A549 (cell line): ENCODE data around the gene RPL3. TPM values are rescaled to one million over a fixed set of nuclear protein-coding genes. Genes with fewer than 3 reads are reported as not detected.

Experiments used
- ATAC-seq, 2 experiments: fragments of 200-7000 bp in 1 of 2; fragments of >200 bp in 1 of 2; cut with Nextera tagmentation in 1 of 2; cut with Tn5 transposase in 1 of 2; 3 replicates each; pipeline versions ENCODE4 v1.8.0 to v1.9.1; 2018 to 2020; ENCODE audit warnings: mild to moderate bottlenecking in 1 of 2, moderate library complexity in 1 of 2
- CTCF ChIA-PET: fragments of 300-600 bp; sonication (Branson Sonifier 250); formaldehyde crosslinking; extraction: SDS; loops from one replicate; lab custom pipeline; 2021; ENCODE audit warnings: antibody characterized with exemption, inconsistent platforms; lab: Yijun Ruan, JAX
- POLR2A ChIA-PET: fragments of 350-600 bp; formaldehyde crosslinking; extraction: SDS; loops from one replicate; lab custom pipeline; 2021; ENCODE audit warnings: antibody characterized with exemption, inconsistent platforms; lab: Yijun Ruan, JAX
- DNase-seq, 2 experiments: peaks; one replicate each; pipeline versions ENCODE4 v3.0.0 to v3.0.0-alpha.2; 2011 to 2016; ENCODE audit warnings: low read depth in 1 of 2, low spot score in 1 of 2
- FAIRE-seq: peaks from 2 replicates; lab custom pipeline; 2011; peaks lifted over from hg19 to GRCh38; lab: Jason Lieb, UNC
- H3K27ac ChIP-seq, 2 experiments: fragments of >200 bp; sonication (Bioruptor Twin); formaldehyde crosslinking; 3 replicates each; pipeline ENCODE4 v1.5.1; 2016 to 2017
- H3K4me1 ChIP-seq: fragments of >200 bp; sonication (Bioruptor Twin); formaldehyde crosslinking; 3 replicates; pipeline ENCODE4 v1.6.1; 2016
- H3K4me2 ChIP-seq: fragments of >200 bp; sonication (Bioruptor Twin); formaldehyde crosslinking; 3 replicates; pipeline ENCODE4 v1.6.1; 2016
- H3K4me3 ChIP-seq: fragments of >200 bp; sonication (Bioruptor Twin); formaldehyde crosslinking; 3 replicates; pipeline ENCODE4 v1.5.1; 2016
- H3K9me3 ChIP-seq: fragments of >200 bp; sonication (Bioruptor Twin); formaldehyde crosslinking; 3 replicates; pipeline ENCODE4 v1.6.1; 2016
- CHD4 ChIP-seq: fragments of 200-600 bp; sonication (generic); IDR thresholded peaks from 2 replicates; pipeline ENCODE4 v1.6.1; 2016; ENCODE audit warnings: antibody characterized with exemption, mild to moderate bottlenecking, borderline replicate concordance
- EP300 ChIP-seq, 2 experiments: fragments of >200 bp; sonication (Bioruptor Twin); formaldehyde crosslinking; IDR thresholded peaks; 2 replicates in 1 of 2; 3 replicates in 1 of 2; pipeline ENCODE4 v1.6.1; 2016 to 2017
- FOSB ChIP-seq: fragments of 250-450 bp; sonication (Bioruptor Pico); IDR thresholded peaks from 2 replicates; pipeline ENCODE4 v1.5.0; 2020; ENCODE audit warnings: mild to moderate bottlenecking, moderate library complexity
- FOSL2 ChIP-seq, 2 experiments: fragments of 450-650 bp in 1 of 2; fragments of >200 bp in 1 of 2; sonication (Bioruptor Twin) in 1 of 2; formaldehyde crosslinking; IDR thresholded peaks; 2 replicates each; pipeline versions ENCODE4 v1.5.0 to v1.6.1; 2016 to 2020; ENCODE audit warnings: mild to moderate bottlenecking in 1 of 2, moderate library complexity in 1 of 2
- MAFK ChIP-seq: fragments of 450-650 bp; IDR thresholded peaks from 2 replicates; pipeline ENCODE4 v1.6.1; 2014; ENCODE audit not compliant: partially characterized antibody
- MAZ ChIP-seq: fragments of 150-350 bp; IDR thresholded peaks from 2 replicates; pipeline ENCODE4 v1.6.1; 2014; ENCODE audit warnings: antibody characterized with exemption, low read depth, low read length, borderline replicate concordance
- NFE2L2 ChIP-seq: fragments of 150-350 bp; conservative IDR thresholded peaks from 2 replicates; pipeline ENCODE4 v1.6.1; 2014; ENCODE audit warnings: low read length
- ZFP36 ChIP-seq: fragments of 450-650 bp; IDR thresholded peaks from 2 replicates; pipeline ENCODE4 v1.6.1; 2014; ENCODE audit warnings: borderline replicate concordance; ENCODE audit not compliant: partially characterized antibody
- ZNF302 ChIP-seq: fragments of 250-450 bp; sonication (Bioruptor Pico); IDR thresholded peaks from 2 replicates; pipeline ENCODE4 v1.9.0; 2021; ENCODE audit warnings: inconsistent platforms, mild to moderate bottlenecking, moderate library complexity
- WGBS: methylation state at CpG from one replicate; pipeline ENCODE4 v1.1.6; 2017; ENCODE audit errors: missing lambda C conversion rate; 5-methylcytosine and 5-hydroxymethylcytosine counted together
- polyA plus RNA-seq, 4 experiments: library from polyadenylated mRNA; depleted of rRNA in 3 of 4; stranded (reverse); fragments of >200 nt; fragmentation: RNase III in 1 of 4; extraction: RNeasy Plus Mini Kit Qiagen cat#74134 plus additional on column Dnase treatment in 1 of 4; gene quantifications; 2 replicates in 3 of 4; 3 replicates in 1 of 4; pipeline ENCODE4 v1.2.3, GENCODE V29; 2011 to 2017
- TF ChIP-seq, protein P1 (sequence below): IDR thresholded peaks from 2 replicates; pipeline ENCODE4 v1.6.1; 2012
- TF ChIP-seq, protein P2 (sequence below): fragments of 250-450 bp; sonication (Bioruptor Pico); IDR thresholded peaks from 2 replicates; pipeline ENCODE4 v1.5.0; 2020; ENCODE audit warnings: low read depth, mild to moderate bottlenecking, moderate library complexity
- TF ChIP-seq, protein P3 (sequence below): fragments of >200 bp; sonication (Bioruptor Twin); formaldehyde crosslinking; IDR thresholded peaks from 3 replicates; pipeline ENCODE4 v1.5.1; 2016
- TF ChIP-seq, protein P4 (sequence below): fragments of 250-450 bp; sonication (Bioruptor Pico); IDR thresholded peaks from 2 replicates; pipeline ENCODE4 v1.5.0; 2021; ENCODE audit warnings: mild to moderate bottlenecking, moderate library complexity, borderline replicate concordance
- TF ChIP-seq, protein P5 (sequence below): fragments of 450-650 bp; IDR thresholded peaks from 2 replicates; pipeline ENCODE4 v1.6.1; 2014; ENCODE audit warnings: antibody characterized with exemption

RPL3 gene
- polyA plus RNA-seq, 2 of the 4 experiments (the other 2 are of a cell fraction) = 1,921 to 1,965 TPM

DNA sequence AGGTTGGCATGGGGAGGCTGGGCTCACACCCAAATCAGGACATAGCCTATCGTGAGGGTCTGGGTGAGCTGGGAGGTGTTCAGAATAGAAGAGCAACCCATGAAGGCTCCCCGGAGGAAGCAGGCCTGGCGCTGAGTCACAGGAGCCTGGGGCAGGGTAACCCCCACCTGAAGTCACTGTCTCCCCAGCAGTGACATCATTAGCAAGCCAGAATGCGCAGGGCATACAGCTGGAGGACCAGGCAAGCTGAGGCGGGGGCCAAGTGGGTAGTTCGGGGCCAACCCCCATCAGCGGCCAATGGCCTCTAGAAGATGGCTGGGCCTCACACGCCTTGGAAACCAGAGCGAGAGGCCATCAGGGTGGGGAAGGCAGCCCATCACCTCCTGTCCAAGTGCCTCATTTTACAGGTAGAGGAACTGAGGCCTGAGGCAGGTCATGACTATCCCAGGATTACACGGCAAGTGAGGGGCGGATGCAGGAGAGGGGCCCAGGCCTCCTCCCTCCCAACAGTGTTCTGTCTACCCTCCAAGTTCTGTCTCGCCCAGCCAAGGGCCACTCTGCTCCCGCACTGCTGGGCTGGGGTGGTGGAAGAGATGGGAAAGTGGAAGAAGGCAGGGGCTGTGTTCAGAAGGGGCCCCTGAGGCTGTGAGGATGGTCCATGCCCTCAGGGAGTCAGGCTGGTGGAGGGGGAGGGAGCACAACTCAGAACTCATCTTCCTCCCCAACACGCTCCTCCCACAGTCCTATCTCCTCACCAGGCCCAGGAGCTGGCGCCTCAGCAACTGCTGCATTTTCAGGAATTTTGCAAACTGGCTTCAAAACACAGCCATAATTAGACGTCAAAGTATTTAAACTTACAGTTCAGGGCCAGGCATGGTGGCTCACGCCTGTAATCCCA, 24.6 kb downstream of the RPL3 start:
- ATAC-seq (no peak), DNase-seq (no peak), FAIRE-seq (no peak)
- 85% methylated on average over 13 of the region's 17 CpGs for WGBS
- no peak for TF ChIP-seq EP300 (IDR thresholded peaks at IDR 0.05)
- peak; percentile 91 for TF ChIP-seq ZFP36
- no peak for TF ChIP-seq FOSL2 (IDR thresholded peaks at IDR 0.05)
- TF ChIP-seq FOSL2 (CRISPR knock-in tag; IDR thresholded peaks at IDR 0.05) = 0 out of 2 replicates have a peak, but pooled peaks have one; percentile 20
- CTCF ChIA-PET = interaction anchor here (0.8 to 2.7 kb wide), 4 partner anchors 15 to 220 kb away, joined by 3 to 9 read pairs (median 5); no protein-coding TSS in a partner anchor
- Histone ChIP-seq H3K4me3 (no peak overlapping the region), H3K4me2 (no peak overlapping the region), H3K27ac (peak overlapping the region; percentile 45 to 98; a peak in 4 of 6 replicates), H3K9me3 (no peaks in the 10 kb centered on the region), H3K4me1 (peaks cover 81% of the 10 kb centered on the region)
- POLR2A ChIA-PET = no interaction called here

DNA sequence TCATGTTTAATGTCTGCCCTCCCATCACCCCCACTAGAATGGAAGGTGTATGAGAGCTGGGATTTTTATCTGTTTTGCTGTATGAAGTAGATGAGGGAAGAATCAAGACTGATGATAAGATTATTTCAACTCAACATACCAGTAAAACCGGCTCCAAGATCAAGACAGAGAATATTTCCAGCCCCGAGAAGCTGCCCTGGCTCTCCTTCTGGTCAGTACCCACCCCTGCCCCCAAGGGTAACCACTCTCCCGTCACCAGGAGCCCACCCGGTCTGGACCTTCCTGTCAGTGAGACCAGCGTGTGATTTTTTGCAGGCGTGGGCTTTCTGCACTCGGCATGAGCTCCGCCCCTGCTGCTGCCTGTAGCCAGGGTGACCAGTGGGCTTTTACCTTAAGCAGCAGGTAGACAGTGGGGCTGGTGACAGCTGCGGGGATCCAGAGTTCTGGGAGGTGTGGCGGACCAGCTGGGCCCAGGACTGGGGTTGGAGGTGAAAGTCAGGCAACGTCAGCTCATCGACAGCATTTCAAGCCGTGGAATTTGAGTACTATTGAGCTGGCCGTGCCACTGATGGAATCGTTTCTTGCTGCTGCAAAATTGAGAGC, 25.6 kb downstream of the RPL3 start:
- H3K4me2 ChIP-seq = no peak overlapping the region
- peak overlapping the region; percentile 93 to 98 for H3K27ac ChIP-seq
- no peaks in the 10 kb centered on the region for H3K9me3 ChIP-seq
- no peak for DNase-seq
- no peak for FAIRE-seq
- 67% methylated on average over 4 of the region's 15 CpGs for WGBS
- ATAC-seq = no peak
- CTCF ChIA-PET = interaction anchor here (0.6 to 1.5 kb wide), 4 partner anchors 11 to 221 kb away, joined by 3 to 9 read pairs (median 4); no protein-coding TSS in a partner anchor
- POLR2A ChIA-PET = no interaction called here
- peaks cover 79% of the 10 kb centered on the region for H3K4me1 ChIP-seq
- H3K4me3 ChIP-seq = no peak overlapping the region
- TF ChIP-seq, protein P1, sequence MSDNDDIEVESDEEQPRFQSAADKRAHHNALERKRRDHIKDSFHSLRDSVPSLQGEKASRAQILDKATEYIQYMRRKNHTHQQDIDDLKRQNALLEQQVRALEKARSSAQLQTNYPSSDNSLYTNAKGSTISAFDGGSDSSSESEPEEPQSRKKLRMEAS = no peak
- TF ChIP-seq ZFP36 (no peak), NFE2L2 (no peak), MAFK (no peak), ZNF302 (no peak), FOSB (CRISPR knock-in tag) (no peak), MAZ (no peak), CHD4 (no peak)
- TF ChIP-seq, protein P2, sequence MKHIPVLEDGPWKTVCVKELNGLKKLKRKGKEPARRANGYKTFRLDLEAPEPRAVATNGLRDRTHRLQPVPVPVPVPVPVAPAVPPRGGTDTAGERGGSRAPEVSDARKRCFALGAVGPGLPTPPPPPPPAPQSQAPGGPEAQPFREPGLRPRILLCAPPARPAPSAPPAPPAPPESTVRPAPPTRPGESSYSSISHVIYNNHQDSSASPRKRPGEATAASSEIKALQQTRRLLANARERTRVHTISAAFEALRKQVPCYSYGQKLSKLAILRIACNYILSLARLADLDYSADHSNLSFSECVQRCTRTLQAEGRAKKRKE = no peak
- TF ChIP-seq, protein P3, sequence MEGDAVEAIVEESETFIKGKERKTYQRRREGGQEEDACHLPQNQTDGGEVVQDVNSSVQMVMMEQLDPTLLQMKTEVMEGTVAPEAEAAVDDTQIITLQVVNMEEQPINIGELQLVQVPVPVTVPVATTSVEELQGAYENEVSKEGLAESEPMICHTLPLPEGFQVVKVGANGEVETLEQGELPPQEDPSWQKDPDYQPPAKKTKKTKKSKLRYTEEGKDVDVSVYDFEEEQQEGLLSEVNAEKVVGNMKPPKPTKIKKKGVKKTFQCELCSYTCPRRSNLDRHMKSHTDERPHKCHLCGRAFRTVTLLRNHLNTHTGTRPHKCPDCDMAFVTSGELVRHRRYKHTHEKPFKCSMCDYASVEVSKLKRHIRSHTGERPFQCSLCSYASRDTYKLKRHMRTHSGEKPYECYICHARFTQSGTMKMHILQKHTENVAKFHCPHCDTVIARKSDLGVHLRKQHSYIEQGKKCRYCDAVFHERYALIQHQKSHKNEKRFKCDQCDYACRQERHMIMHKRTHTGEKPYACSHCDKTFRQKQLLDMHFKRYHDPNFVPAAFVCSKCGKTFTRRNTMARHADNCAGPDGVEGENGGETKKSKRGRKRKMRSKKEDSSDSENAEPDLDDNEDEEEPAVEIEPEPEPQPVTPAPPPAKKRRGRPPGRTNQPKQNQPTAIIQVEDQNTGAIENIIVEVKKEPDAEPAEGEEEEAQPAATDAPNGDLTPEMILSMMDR = no peak
- TF ChIP-seq, protein P4, sequence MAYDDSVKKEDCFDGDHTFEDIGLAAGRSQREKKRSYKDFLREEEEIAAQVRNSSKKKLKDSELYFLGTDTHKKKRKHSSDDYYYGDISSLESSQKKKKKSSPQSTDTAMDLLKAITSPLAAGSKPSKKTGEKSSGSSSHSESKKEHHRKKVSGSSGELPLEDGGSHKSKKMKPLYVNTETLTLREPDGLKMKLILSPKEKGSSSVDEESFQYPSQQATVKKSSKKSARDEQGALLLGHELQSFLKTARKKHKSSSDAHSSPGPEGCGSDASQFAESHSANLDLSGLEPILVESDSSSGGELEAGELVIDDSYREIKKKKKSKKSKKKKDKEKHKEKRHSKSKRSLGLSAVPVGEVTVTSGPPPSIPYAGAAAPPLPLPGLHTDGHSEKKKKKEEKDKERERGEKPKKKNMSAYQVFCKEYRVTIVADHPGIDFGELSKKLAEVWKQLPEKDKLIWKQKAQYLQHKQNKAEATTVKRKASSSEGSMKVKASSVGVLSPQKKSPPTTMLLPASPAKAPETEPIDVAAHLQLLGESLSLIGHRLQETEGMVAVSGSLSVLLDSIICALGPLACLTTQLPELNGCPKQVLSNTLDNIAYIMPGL (CRISPR knock-in tag) = no peak
- TF ChIP-seq, protein P5, sequence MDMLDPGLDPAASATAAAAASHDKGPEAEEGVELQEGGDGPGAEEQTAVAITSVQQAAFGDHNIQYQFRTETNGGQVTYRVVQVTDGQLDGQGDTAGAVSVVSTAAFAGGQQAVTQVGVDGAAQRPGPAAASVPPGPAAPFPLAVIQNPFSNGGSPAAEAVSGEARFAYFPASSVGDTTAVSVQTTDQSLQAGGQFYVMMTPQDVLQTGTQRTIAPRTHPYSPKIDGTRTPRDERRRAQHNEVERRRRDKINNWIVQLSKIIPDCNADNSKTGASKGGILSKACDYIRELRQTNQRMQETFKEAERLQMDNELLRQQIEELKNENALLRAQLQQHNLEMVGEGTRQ = no peak
